ENCODE results near the gene SPON1.
"Not testable (repeated sequence)": the region's sequence is repeated elsewhere in the genome, so short reads cannot be mapped to it uniquely, and the experiment has no call there.

Gene SPON1

DNA sequence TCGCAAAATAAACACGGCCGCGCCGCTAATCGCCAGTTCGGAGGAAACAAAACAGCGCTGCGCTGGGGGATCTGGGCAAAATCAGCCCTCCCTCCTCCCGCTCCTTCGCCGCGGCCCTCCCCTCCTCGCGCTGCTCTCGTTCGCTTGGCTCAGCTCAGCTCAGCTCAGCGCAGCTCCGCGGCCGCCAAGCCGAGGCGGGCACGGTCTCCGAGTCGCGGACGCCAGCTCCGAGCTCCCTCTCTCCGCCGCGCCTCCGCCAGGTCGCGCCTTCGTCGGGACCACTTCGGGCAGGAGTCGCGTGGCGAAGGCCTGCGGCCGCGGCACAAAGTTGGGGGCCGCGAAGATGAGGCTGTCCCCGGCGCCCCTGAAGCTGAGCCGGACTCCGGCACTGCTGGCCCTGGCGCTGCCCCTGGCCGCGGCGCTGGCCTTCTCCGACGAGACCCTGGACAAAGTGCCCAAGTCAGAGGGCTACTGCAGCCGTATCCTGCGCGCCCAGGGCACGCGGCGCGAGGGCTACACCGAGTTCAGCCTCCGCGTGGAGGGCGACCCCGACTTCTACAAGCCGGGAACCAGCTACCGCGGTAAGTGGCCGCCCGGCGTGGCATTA lies at the start of gene SPON1:
Gene SPON1 (plus strand): TSS at position 162 of the 607 bp plus-strand sequence. CDS start 182 bp downstream, at position 344.
- in situ Hi-C loops (cut with MboI; ENCODE audit: low sequenced_read_pairs) = no loop called here

DNA sequence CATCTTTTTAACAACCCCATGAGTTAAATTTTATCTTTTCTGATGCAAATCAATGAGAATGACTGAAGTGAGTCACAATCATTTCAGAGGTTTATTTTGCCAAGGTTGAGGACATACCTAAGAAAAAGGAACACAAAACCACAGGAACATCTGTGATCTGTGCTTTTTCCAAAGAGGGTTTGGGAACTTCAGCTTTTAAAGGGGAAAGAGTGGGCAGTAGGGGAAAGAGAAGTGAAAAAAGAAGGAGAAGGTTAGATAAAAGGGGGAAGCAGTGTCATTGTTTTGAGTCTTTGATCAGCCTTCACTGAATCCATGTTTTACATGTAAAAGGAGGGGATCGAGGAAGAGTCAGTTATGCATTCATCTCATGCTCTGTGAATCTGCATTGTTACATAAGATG lies 45.3 kb upstream of the SPON1 start:
- in situ Hi-C loops (cut with MboI; ENCODE audit: low sequenced_read_pairs) = no loop called here

DNA sequence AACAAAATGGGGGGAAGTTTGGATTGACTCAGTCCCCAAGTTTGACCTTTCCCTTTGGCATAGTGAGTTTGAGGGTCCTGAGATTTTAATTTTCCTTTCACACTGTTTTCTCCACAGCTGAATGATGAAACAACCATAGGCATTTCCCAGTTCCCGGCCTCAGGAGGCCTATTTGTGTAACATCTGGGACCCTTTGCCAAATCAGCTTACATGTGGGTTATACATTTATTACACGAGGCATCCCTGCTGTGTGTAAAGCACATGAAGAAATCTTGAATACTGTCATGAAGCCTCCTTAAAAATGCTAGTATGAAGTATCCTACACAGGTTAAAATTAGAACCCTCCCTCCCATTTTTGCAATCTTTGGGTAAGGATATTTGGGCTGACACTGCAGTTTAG lies 44.6 kb upstream of the SPON1 start:
- in situ Hi-C loops (cut with MboI; ENCODE audit: low sequenced_read_pairs) = no loop called here

DNA sequence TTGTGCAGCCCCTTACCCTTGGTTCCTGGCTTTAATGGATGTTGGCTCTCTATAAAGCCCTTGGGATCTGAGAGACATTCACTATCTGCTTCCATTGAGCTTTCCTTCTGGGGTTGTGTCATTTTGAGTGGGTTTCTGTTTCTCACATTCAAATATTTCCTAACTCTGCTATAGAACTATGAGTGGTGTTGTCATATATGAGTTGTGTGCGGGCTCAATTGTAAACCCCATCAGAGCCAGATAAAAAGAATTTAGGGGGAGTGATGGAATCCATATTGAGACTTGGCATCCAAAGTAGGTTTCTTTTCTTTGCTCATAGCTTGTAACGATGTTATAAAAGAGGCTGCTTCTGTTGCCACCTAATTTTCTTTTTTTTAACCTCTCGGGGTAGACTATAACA lies 41.8 kb upstream of the SPON1 start:
- in situ Hi-C loops (cut with MboI; ENCODE audit: low sequenced_read_pairs) = no loop called here

DNA sequence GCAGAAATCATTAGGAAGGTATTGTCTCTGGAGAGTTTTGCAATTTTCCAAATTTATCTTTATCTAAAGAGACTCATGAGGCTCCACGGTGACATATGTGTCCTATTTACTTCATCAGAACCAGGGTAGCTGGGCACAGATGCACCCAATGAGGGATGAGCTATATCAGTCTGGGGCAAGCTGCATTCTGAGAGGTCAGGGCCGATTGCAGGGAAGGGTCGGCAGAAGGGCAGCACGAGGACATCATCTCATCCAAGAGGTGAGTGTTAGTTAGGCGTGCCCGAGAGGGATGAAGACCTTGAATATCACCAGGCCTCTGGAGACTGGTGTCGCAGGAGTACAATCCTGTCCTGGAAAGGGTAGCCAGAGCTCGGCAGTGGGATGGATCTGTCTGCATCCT lies 41.0 kb upstream of the SPON1 start:
- in situ Hi-C loops (cut with MboI; ENCODE audit: low sequenced_read_pairs) = no loop called here

DNA sequence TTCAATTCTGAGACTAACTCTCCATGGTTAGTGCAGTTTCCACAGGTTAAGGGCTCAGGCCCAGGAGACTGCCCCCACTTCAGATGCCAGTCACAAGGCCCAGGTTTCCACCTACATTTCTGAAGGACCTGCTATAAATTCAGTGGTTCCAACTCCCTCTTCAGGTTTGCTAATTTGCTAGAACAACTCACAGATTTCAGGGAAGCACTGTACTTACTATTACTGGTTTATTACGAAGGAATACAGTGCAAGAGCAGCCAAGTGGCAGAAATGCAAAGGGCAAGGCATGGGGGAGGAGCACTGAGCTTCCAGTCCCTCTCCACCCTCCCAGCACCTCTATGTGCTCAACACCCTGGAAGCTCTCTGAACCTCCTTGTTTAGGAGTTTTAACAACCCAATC lies 39.3 kb upstream of the SPON1 start:
- in situ Hi-C loops (cut with MboI; ENCODE audit: low sequenced_read_pairs) = no loop called here

DNA sequence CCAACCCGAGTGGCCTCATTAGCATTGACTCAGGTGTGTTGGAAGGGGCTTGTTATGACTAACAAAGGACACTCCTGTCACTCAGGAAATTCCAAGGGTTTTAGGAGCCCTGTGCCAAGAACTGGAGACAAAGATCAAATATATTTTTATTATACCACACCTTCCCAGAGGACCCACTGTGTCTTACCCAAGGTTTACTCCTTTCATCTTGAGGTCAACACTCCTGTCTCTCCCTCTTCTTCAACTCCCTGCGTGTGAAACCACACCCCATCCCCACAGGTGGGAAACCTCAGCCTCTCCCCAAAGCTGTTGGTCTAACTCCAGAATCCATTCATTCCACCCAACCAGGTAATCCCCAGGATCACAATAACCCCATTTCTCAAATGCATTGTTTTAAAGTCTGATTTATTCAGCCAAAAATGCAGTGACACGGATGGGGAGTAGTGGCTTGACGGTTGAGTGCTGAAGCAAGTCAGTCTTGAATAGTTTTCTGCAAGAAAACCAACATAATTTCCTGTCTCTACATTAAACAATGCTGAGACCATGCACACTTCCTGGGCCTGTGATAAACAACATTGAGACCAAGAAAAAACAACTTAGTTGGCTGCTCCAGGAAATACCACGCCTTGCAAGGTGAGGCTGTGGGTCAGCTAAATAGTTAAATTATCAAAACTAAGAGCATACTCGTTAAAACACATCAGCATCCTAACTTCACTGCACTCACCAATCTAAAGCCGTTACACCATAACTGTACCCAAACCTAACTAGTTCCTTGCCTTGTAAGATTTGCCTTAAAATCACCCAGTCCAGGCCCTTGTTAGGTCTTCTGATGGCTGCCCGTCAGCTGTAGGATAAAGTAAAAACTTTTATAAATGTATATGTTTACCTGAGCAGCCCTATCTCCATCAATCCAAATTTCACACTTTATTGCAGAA lies 38.5 kb upstream of the SPON1 start:
- in situ Hi-C loops (cut with MboI; ENCODE audit: low sequenced_read_pairs) = no loop called here

DNA sequence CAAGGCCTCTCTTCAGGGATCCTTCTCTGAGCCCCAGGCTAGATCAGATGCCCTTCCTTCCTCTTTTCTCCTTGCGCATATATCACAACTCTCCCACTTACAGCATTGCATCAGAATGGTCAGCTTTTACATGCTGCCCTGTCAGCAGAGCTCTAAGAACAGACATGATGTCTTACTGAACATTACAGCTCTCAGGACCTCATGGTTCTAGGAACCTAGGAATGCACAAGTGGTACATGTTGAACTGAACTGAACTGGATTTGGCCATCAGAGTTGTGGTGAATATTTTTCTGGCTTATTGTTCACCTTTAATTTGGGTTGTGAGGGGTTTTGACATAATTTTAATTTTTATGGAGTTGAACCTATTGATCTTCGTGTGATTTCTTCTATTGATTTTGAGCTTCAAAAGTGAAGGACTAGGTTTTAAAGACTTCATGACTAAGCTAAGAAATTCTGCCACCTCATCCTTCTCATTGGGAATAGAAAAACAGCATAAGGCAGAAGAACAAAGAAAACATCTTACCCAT lies 37.7 kb upstream of the SPON1 start:
- in situ Hi-C loops (cut with MboI; ENCODE audit: low sequenced_read_pairs) = no loop called here

DNA sequence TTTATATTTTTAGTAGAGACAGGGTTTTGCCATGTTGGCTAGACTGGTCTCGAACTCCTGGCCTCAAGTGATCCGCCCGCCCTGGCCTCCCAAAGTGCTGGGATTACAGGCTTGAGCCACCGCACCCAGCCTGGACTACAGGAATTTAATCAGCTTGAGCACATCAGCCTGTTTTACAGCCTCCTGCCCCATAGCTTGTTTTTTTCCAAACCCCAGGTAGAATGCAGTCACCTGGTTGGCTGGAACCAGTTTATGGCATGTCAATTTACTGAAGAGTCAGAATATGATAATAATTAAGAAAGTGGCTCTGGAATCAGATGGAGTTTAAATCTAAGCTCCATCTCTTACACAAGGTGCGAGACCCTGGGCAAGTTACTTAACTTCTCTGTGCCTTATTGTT lies 36.2 kb upstream of the SPON1 start:
- in situ Hi-C loops (cut with MboI; ENCODE audit: low sequenced_read_pairs) = not testable (repeated sequence)

DNA sequence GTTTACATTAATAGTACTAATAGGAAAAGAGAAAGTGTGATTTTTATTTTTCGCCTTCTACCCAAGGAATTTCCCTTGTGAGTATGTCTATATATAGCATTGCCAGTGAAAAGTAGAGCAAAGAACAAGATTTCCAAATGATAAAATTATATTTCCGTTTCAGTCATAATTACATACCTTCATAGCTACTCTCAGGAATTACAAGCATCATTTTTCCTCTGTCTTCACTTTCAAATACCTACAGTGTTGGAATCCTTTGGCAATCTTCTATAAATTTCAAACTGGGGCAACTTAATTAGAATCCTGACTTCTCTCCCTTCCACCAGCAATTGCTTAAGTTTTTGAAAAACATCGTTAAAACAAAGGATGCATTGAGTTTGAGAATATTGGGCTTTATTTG lies 35.5 kb upstream of the SPON1 start:
- in situ Hi-C loops (cut with MboI; ENCODE audit: low sequenced_read_pairs) = no loop called here

DNA sequence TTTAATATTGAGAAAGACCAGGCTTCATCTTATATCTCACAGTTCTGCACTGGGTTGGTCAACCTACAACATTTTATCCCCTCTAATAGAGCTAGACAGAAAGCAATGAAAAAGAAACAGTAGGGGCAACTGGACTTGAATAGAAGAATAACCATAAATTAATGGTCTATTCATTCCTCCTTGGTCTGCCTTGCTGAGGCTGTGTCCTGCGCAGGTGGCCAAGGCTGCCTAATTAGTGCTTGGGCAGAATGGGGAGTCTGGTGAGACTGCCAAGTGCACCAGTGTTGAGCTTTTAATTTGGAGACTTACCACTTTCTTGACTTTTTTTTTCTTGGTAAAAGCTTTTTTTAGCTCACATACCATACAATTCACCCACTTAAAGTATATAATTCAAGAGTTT lies 35.0 kb upstream of the SPON1 start:
- in situ Hi-C loops (cut with MboI; ENCODE audit: low sequenced_read_pairs) = no loop called here

DNA sequence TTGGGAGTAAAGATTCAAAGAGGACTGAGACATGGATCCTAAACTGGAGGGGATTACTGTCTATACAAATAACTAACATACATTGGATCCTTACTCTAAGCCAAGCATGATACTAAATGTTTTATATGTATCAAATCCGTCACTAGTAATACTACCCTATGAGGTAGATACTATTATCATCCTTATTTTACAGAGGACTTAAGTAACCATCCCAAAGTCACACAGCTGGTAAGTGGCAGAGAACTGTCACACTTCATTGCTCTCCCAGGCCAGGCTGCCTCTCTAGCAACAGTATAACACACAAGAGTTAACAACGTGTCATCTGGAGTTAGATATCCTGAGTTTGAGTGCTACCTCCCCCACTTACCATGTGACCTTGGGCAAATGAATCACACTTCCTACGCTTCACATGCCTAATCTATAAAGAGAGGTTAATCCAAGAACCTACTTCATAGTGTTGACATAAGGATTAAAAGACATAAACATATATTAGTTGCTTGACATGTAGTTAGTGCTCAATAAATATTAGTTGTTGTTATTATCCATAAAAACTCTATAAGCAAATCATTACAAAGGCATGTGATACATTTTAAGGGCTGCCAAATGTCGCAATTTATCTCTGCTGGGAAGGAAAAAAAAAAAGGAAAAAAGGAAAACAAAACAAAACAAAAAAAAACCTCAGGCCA lies 33.8 kb upstream of the SPON1 start:
- in situ Hi-C loops (cut with MboI; ENCODE audit: low sequenced_read_pairs) = no loop called here

DNA sequence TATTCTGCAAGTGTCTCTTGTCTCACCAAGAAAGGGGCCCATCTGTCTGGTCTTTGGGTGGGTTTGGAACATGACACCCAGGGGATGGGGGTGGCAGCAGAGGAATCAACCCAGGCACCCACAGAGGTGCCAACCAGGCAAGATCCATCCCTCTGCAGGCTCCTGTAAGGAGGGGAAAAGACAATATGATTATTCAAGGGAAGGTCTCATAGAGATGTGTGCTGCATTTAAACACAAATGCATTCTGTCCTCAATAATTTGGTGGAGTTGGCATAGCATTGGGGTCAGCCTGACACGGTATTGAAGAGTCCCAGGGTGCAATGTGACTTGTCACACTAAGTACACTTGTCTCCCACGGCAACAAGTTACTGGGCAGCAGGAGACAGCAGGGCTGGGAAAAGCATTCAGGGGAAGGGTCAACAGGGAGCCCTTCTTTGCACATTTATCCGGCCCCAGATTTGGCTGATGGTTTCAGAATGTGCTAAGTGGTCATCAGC lies 33.1 kb upstream of the SPON1 start:
- in situ Hi-C loops (cut with MboI; ENCODE audit: low sequenced_read_pairs) = no loop called here

DNA sequence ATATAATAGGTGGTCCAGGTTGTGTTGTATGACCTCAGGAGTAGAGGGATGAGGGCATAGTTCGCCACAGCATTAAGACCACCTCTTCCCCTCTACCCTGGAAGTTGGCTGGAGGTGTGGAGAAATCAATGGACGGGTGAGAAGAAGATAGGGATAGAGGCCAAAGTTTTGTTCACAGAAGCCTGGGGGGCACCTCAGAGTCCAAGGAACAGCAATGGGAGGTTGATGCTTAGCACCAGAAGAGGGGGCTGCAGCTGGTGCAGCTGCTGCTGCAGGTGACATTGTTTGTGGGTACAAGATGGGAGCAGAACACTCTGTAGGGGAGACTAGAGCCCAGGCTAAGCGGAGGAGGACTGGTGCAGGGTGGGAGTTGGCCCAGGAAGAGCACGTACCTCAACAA lies 31.2 kb upstream of the SPON1 start:
- in situ Hi-C loops (cut with MboI; ENCODE audit: low sequenced_read_pairs) = no loop called here

DNA sequence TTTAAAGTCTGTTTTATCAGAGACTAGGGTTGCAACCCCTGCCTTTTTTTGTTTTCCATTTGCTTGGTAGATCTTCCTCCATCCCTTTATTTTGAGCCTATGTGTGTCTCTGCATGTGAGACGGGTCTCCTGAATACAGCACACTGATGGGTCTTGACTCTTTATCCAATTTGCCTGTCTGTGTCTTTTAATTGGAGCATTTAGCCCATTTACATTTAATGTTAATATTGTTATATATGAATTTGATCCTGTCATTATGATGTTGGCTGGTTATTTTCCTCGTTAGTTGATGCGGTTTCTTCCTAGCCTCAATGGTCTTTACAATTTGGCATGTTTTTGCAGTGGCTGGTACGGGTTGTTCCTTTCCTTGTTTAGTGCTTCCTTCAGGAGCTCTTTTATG lies 25.4 kb upstream of the SPON1 start:
- in situ Hi-C loops (cut with MboI; ENCODE audit: low sequenced_read_pairs) = not testable (repeated sequence)

DNA sequence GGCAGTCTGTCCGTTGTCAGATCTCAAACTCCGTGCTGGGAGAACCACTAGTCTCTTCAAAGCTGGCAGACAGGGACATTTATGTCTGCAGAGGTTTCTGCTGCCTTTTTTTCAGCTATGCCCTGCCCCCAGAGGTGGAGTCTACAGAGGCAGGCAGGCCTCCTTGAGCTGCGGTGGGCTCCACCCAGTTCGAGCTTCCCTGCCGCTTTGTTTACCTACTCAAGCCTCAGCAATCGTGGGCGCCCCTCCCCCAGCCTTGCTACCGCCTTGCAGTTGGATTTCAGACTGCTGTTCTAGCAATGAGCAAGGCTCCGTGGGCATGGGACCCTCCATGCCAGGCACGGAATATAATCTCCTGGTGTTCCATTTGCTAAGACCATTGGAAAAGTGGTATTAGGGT lies 23.7 kb upstream of the SPON1 start:
- in situ Hi-C loops (cut with MboI; ENCODE audit: low sequenced_read_pairs) = not testable (repeated sequence)

DNA sequence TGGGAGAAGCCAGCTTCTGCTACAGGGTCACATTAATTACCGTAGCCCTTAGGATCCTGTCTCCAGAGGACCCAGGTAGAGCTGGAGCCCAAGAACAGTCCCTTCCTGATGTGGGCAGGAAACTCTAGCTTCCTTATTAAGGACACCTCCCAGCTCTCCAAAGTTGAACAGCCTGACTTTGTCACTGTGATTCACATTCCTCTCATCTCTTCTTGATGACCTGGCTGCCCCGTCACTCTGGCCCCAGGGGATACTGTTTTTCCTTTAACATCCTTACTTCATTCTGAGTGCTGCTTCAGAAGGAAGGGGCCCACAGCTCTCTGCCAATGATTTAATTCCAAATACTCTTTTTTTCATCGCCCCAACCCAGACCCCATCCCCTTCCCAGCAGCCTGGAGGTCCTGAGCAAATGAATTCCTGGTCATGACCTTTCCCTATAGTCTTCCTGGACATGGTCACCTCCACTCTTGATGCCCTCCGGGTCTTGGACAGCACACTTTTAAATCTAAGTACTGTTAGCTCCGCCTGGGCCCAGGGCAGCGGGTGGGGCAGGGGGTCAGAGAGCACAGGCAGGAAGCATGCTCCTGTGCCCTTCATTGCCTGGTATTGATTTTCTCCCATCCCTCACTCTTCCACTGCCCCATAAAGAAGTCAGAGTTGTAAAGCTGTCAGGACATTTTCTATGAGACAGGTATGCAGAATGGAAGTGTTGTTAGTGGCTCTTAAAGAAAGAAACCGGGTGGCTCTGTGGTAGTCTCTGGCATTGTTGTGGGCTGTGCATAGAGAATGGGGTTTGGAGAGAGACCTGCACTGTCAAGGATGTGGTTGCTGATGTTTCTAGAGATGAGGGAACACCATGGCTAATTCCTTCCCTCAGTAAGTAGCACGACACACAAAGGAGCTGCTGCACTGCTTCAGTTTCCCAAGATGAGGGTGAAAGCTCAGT lies 22.3 kb upstream of the SPON1 start:
- in situ Hi-C loops (cut with MboI; ENCODE audit: low sequenced_read_pairs) = no loop called here

DNA sequence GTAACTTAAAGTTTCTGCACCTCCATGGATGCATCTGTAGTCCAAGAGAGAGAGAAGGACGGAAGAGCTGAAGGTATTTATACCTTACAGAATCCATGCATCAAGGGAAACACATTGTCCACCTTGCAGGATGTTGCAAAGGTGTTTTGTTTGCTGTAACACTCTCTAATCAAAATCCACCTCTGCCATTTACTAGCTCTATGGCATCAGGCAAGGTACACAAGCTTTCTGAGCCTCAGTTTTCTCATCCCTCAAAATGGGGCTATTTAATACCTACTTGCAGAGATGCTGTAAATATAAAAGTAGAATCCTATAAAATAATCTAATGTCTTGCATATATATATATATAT lies 21.6 kb upstream of the SPON1 start:
- in situ Hi-C loops (cut with MboI; ENCODE audit: low sequenced_read_pairs) = no loop called here

DNA sequence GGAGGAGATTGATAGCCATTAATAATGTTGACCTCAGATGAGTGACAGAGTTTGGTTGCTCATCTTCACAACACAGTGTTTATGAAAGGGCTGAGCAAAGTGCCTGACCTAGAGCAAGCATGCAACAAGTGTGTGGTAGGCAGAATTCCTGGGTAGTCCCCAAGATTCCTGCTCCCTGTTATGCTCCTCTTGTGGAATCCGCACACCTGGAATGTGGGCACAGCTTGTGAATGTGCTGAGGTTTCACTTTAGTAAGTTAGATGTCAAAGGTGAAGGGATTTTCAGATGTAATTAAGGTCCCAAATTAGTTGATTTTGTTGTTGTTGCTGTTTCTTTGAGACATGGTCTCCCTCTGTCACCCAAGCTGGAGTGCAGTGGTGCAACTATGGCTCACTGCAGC lies 20.7 kb upstream of the SPON1 start:
- in situ Hi-C loops (cut with MboI; ENCODE audit: low sequenced_read_pairs) = no loop called here

DNA sequence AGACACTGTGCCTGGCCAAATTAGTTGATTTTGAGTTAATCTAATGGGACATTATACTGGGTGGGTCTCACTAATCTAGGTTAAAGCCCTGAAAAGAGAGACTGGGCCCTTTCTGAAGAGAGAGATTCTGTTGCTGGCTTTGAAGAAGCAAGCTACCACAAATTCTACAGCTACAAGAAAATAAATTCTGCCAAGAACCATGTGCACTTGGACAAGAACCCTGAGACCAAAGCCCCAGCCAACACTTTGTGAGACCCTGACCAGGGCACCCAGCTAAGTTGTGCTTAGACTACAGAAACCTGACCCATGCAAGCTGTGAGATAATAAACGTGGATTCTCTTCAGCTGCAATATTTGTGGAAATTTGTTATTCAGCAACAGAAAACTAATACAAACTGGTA lies 20.1 kb upstream of the SPON1 start:
- in situ Hi-C loops (cut with MboI; ENCODE audit: low sequenced_read_pairs) = no loop called here
